Fibroblast of skin of right biceps (primary cell): ENCODE results near the gene DUSP16.
A peak's percentile ranks its signal among the peaks of the same experiment; 100 is the strongest.
"Not testable (repeated sequence)": the region's sequence is repeated elsewhere in the genome, so short reads cannot be mapped to it uniquely, and the experiment has no call there.

Experiments
- DNase-seq: peaks from one replicate; pipeline ENCODE4 v3.0.0-alpha.2; 2013

The DUSP16 gene, protein sequence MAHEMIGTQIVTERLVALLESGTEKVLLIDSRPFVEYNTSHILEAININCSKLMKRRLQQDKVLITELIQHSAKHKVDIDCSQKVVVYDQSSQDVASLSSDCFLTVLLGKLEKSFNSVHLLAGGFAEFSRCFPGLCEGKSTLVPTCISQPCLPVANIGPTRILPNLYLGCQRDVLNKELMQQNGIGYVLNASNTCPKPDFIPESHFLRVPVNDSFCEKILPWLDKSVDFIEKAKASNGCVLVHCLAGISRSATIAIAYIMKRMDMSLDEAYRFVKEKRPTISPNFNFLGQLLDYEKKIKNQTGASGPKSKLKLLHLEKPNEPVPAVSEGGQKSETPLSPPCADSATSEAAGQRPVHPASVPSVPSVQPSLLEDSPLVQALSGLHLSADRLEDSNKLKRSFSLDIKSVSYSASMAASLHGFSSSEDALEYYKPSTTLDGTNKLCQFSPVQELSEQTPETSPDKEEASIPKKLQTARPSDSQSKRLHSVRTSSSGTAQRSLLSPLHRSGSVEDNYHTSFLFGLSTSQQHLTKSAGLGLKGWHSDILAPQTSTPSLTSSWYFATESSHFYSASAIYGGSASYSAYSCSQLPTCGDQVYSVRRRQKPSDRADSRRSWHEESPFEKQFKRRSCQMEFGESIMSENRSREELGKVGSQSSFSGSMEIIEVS

DNA sequence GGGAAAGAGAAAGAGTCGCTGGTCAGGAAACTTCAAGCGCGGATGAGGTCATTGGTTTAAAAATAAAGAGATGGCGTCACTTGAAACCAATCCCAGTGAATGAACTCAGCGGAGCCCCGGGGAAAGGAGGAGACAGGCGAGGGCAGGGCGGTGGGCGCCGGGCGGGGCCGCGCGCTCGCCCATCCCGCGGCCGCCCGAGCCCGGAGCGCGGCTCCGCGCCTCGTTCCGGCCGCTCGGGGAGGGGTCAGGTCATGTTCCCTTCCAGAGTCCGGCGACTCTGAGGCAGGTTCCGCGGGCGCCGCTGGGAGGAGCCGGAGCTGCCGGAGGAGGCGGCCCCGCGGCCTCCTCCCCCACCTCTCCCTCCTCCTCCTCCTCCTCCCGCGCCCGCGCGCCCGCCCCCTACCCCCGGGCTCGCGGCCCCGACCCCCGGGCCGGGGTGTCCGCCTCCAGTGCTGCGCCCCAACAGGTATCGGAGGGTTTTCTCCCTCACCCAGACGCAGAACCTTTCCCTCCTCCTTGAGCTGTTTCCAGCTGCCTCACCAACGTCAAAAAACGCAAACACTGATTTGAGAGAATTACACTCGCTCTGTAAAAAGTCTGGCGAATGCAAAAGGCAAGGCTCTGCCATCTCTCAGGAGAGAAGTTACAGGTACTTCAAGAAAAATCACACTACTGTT is at the start of gene DUSP16:
TSS of gene DUSP16 (minus strand) at position 279 of the 677 bp plus-strand sequence. CDS start 41,765 bp downstream, outside the sequence.
- DNase-seq = peak; percentile 95

DNA sequence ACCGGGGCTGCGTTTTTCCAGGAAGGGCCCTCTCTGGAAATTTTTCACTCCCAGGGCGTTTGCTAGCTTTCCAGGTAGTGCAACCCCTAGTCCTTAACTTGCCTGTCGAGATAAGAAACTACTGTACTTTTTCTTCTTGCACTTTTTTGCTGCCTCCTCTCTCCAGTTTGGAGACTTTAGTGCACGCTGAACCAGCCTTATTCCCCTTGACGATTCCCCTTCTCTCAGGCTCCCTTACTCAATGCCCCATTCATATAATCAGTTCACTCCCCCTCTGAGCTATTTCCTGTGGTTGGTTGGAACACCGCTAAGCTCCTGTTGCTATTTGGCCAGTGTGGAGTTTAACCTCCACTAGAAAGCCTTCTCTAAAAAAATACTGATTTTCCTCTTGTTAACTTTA is 49.7 kb upstream of the DUSP16 start:
- peak; percentile 63 for DNase-seq

DNA sequence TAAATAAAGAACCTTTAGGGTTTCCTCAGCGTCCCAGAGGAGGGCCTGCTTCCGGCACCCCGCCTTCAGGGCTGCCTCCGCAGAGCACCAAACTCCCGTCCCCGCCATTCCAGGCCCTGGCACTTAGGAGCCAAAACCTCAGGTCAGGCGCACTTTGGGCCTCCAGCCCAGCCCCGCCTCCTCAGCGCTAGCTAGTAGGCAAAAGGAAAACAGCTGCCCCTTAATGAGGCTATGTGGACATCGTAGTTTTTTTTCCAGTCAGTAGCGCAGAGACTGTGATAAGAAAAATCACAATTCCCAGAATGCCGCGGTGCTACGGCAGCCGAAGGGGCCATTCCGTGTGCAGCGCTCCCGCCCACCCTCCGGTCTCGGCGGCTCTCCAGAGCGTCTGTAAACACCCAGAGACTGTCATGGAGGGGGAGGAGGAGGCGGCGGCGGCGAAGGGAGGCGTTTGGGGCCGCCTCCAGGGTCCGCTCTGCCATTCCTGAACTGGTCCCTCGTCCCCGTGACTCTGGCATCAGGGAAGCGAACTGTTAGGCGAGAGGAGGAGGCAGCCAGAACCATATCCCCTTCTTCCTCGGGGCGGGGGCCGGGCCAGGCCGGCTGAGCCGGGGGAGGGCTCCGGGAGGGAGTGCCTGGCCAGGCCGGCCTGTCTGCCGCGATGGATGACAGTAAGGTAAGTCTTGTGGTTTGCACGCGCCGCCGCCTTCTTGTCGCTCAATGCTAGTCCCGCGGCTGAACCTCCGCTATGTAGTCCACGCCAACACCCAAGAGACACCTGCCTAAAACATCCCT is 49.0 kb upstream of the DUSP16 start, which contains the start of gene CREBL2:
TSS of gene CREBL2 (plus strand) at position 365 of the 795 bp plus-strand sequence. CDS start at position 662, 297 bp downstream.
- DNase-seq = peak; percentile 95

DNA sequence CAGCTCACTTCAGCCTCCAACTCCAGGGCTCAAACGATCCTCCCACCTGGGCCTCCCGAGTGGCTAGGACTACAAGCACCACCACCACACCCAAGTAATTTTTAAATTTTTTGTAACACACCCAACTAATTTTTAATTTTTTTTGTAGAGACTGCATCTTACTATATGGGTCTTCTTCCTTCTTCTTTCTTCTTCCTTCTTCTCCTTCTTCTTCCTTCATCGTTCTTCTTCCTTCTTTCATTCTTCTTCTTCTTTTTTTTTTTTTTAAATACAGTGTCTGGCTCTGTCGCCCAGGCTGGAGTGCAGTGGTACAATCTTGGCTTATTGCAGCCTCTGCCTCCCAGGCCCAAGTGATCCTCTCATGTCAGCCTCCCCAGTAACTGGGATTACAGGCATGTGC is 48.0 kb upstream of the DUSP16 start:
- DNase-seq = no peak

DNA sequence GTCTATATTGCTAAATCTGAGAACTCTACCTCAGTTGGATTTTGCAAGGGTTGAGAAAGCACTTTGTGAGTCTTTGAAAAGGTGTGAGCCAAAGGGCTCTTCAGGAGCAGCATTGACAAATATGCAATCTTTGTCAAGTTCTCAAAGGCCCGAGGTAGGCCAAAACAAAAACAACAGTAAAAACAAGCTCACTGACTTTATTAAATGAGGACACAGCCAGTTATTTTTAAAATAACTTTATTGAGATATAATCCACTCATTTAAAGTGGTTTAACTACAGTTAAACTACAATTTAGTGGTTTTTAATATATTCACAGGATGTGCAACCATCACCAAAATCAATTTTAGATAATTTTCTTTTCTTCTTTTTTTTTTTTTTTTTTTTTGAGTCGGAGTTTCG is 47.0 kb upstream of the DUSP16 start:
- DNase-seq = no peak

GRCh38 chr12:12608557-12608957 is 45.9 kb upstream of the DUSP16 start:
- DNase-seq = no peak

GRCh38 chr12:12606781-12607589 is 44.3 kb upstream of the DUSP16 start:
- DNase-seq = peak; percentile 71

GRCh38 chr12:12604740-12605139 is 42.1 kb upstream of the DUSP16 start:
- no peak for DNase-seq

- no peak for DNase-seq
Observed at GRCh38 chr12:12600659-12601058, 38.0 kb upstream of the DUSP16 start.

DNA sequence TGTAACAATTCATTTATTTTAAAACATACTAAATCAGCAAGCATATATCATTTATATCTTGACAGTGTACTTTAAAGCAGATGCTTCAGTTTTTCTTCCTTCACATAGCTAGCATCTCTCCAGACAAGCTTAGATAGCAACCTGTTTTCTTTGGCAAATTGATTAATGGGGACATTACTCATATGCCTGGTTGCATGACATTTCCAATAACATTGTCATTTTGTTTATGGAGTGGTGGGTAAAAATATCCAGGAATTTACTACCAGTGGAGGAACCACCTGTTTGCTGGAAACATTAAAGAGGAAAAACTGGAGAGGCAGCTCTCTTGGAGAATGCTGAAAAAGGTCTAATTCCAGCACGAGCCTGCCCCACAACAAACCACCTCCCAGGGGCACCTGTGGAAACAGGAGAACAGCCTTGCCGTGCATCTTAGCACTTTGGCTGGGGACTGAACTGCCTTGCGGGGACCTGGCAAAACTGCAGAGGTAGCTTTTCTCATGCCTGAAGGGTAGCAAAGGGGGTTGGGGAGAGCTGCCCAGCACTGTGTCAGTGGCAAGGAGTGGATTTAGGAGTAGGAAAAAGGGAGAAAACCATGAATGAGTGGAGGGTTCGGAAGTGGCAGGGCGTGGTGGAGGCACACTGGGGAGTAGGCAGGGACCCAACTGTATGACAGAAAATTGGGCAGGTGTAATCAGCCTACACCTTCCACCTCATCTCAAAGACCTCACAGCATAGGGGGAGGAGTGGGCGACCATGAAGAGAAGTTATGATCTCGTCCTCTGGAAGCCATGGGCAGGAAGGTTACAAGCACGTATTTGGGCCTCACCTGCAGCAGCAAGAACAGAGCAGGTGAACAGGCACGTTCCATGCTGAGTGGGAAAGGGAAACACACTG is 37.3 kb upstream of the DUSP16 start:
- DNase-seq = no peak

GRCh38 chr12:12598864-12599263 is 36.2 kb upstream of the DUSP16 start:
- DNase-seq = no peak

- not testable (repeated sequence) for DNase-seq
Observed at GRCh38 chr12:12596598-12596997, 33.9 kb upstream of the DUSP16 start.

GRCh38 chr12:12595929-12596328 is 33.3 kb upstream of the DUSP16 start:
- not testable (repeated sequence) for DNase-seq

DNA sequence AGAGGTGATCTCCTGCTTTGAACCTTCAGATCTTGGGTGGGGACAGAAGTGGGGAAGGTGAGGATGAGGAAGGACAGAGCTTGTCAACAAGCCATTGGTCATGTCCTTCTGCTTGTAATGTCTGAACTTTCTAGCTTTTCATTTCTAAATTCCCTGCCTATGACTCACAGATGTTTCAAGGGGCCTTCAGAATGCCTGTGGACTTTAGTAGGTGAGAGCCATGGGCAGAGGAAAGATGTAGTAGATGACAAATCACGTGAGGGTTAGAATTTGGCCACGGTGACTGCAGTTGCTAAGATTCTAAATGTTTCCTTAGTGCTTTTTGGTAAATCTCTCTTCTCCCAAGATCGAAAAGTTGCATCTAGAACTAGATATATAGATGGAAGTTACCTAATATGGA is 30.3 kb upstream of the DUSP16 start:
- peak; percentile 79 for DNase-seq

DNA sequence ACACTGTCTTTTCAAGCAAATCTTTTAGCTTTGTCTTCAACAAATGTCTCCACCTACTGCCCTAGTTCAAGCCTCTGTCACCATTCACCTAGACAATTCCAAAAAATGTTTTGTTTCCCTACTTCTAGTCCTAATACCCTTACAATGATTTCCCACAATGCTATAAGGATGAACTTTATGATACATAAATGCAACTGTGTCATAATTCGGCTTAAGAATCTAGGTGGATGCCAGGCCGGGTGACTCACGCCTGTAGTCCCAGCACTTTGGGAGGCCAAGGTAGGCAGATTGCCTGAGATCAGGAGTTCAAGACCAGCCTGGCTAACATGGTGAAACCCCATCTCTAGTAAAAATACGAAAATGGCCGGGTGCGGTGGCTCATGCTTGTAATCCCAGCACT is 28.3 kb upstream of the DUSP16 start:
- no peak for DNase-seq

- not testable (repeated sequence) for DNase-seq
Observed at GRCh38 chr12:12588436-12588835, 25.8 kb upstream of the DUSP16 start.

- no peak for DNase-seq
Observed at GRCh38 chr12:12587878-12588277, 25.2 kb upstream of the DUSP16 start.

DNA sequence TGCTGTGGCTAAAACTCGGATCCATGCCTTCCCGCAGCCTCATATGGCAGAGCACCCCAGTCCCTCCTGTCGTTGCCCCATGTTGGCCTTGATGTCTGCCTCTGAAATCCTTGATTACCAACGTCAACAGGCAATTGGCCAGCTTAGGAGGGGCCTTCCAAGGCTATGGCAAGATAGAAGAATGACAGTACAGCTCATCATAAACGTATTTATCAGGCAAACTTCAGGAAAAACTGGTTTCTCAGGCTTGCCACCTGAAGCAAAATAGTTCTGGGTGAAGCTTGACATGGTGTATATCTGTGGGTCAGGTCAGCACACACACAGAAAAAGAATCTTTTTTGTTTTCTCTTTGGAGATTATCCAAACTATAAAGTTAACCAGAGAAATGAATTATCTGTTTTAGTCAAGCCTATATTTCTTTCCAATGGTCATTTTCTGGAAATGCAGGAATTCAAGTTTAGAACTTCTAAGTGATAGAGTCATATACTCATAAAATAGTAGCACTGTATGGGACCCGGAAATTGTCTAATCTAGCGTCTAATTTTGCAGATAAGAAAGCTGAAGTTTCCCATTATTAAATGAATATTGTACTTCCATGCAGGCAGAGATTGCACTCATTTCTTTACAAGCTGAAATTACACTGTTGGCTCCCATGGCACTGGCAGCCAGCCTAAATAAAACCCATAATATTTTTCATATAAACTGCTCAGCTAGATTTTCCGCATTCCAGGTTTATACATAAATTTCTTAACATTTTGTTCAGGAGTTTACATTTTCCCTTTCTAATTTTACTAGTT is 24.4 kb upstream of the DUSP16 start:
- no peak for DNase-seq

- DNase-seq = no peak
Observed at GRCh38 chr12:12585115-12585863, 22.6 kb upstream of the DUSP16 start.
